ENCODE data around the gene SRF.

SRF gene

GRCh38 chr6:43124481-43124880 is 46.6 kb upstream of the SRF start:
- Histone ChIP-seq H3K9me2 (ENCODE audit: low read depth, low read length) (no peaks in the 10 kb centered on the region), H2AFZ (ENCODE audit: low read length) (no peak overlapping the region), H3F3A (ENCODE audit: insufficient read depth, low read length) (no peaks in the 10 kb centered on the region), H3K4me1 (ENCODE audit: insufficient read depth, low read length, severe bottlenecking) (no peaks in the 10 kb centered on the region), H3K9me3 (ENCODE audit: low read length) (no peaks in the 10 kb centered on the region), H3K79me2 (ENCODE audit: insufficient read depth, low read length) (no peaks in the 10 kb centered on the region), H3K27me3 (ENCODE audit: insufficient read depth, low read length) (peaks cover under 1% of the 10 kb centered on the region; the same call in 1 of the 2 replicates), H3K27ac (ENCODE audit: low read depth, low read length, poor library complexity, severe bottlenecking) (no peak overlapping the region), H3K4me2 (ENCODE audit: low read length) (no peak overlapping the region), H3K4me3 (ENCODE audit: low read depth, low read length, poor library complexity, severe bottlenecking) (no peak overlapping the region), H4K20me1 (ENCODE audit: insufficient read depth, low read length) (no peaks in the 10 kb centered on the region), H3K36me3 (ENCODE audit: insufficient read depth, low read length) (no peaks in the 10 kb centered on the region), H3K9ac (ENCODE audit: low read length) (no peak overlapping the region)
- no peak for TF ChIP-seq EZH2 (IDR thresholded peaks at IDR 0.05; ENCODE audit: borderline replicate concordance, low read length)
- no peak for TF ChIP-seq CTCF (IDR thresholded peaks at IDR 0.05; ENCODE audit: low read length)

- no peaks in the 10 kb centered on the region for H3K79me2 ChIP-seq (ENCODE audit: insufficient read depth, low read length)
- H3K9me3 ChIP-seq (ENCODE audit: low read length): no peaks in the 10 kb centered on the region
- H2AFZ ChIP-seq (ENCODE audit: low read length): no peak overlapping the region
- H3K4me3 ChIP-seq (ENCODE audit: low read depth, low read length, poor library complexity, severe bottlenecking): no peak overlapping the region
- H3K9me2 ChIP-seq (ENCODE audit: low read depth, low read length): no peaks in the 10 kb centered on the region
- no peak overlapping the region for H3K27ac ChIP-seq (ENCODE audit: low read depth, low read length, poor library complexity, severe bottlenecking)
- no peaks in the 10 kb centered on the region for H3K36me3 ChIP-seq (ENCODE audit: insufficient read depth, low read length)
- H3K9ac ChIP-seq (ENCODE audit: low read length): no peak overlapping the region
- H3K4me1 ChIP-seq (ENCODE audit: insufficient read depth, low read length, severe bottlenecking): no peaks in the 10 kb centered on the region
- H4K20me1 ChIP-seq (ENCODE audit: insufficient read depth, low read length): no peaks in the 10 kb centered on the region
- TF ChIP-seq CTCF (IDR thresholded peaks at IDR 0.05; ENCODE audit: low read length): no peak
- H3K4me2 ChIP-seq (ENCODE audit: low read length): no peak overlapping the region
- no peaks in the 10 kb centered on the region for H3K27me3 ChIP-seq (ENCODE audit: insufficient read depth, low read length)
- no peaks in the 10 kb centered on the region for H3F3A ChIP-seq (ENCODE audit: insufficient read depth, low read length)
Measured at GRCh38 chr6:43125119-43125518, 46.0 kb upstream of the SRF start.

- H3K27ac ChIP-seq (ENCODE audit: low read depth, low read length, poor library complexity, severe bottlenecking): no peak overlapping the region
- no peak overlapping the region for H3K4me3 ChIP-seq (ENCODE audit: low read depth, low read length, poor library complexity, severe bottlenecking)
- H4K20me1 ChIP-seq (ENCODE audit: insufficient read depth, low read length): no peaks in the 10 kb centered on the region
- no peaks in the 10 kb centered on the region for H3K9me3 ChIP-seq (ENCODE audit: low read length)
- H3K79me2 ChIP-seq (ENCODE audit: insufficient read depth, low read length): no peaks in the 10 kb centered on the region
- no peaks in the 10 kb centered on the region for H3K36me3 ChIP-seq (ENCODE audit: insufficient read depth, low read length)
- no peaks in the 10 kb centered on the region for H3F3A ChIP-seq (ENCODE audit: insufficient read depth, low read length)
- no peak overlapping the region for H3K9ac ChIP-seq (ENCODE audit: low read length)
- no peaks in the 10 kb centered on the region for H3K9me2 ChIP-seq (ENCODE audit: low read depth, low read length)
- H2AFZ ChIP-seq (ENCODE audit: low read length): no peak overlapping the region
- no peaks in the 10 kb centered on the region for H3K4me1 ChIP-seq (ENCODE audit: insufficient read depth, low read length, severe bottlenecking)
- H3K4me2 ChIP-seq (ENCODE audit: low read length): no peak overlapping the region
- 0 out of 2 replicates have a peak, but pooled peaks cover under 1% of the 10 kb centered on the region for H3K27me3 ChIP-seq (ENCODE audit: insufficient read depth, low read length)
- TF ChIP-seq CTCF (IDR thresholded peaks at IDR 0.05; ENCODE audit: low read length) (no peak), EZH2 (IDR thresholded peaks at IDR 0.05; ENCODE audit: borderline replicate concordance, low read length) (no peak)
Measured at GRCh38 chr6:43125555-43125954, 45.5 kb upstream of the SRF start.

Data from OCI-LY1 (cell line).